GM18858 (cell line): ENCODE data around the gene KCTD6.
"Not testable (repeated sequence)": the region's sequence is repeated elsewhere in the genome, so short reads cannot be mapped to it uniquely, and the experiment has no call there.

Source experiments
- ATAC-seq: cut with Tn5 transposase; IDR thresholded peaks from one replicate; pipeline ENCODE4 v1.9.1; 2021; ENCODE audit not compliant: unreplicated experiment

KCTD6 gene

GRCh38 chr3:58522759-58523425 is 31.0 kb downstream of the KCTD6 start:
- ATAC-seq, result no peak

GRCh38 chr3:58524326-58524888 is 32.5 kb downstream of the KCTD6 start:
- no peak for ATAC-seq

- ATAC-seq, result no peak
These were observed 34.6 kb downstream of the KCTD6 start for GRCh38 chr3:58526515-58526957.

DNA sequence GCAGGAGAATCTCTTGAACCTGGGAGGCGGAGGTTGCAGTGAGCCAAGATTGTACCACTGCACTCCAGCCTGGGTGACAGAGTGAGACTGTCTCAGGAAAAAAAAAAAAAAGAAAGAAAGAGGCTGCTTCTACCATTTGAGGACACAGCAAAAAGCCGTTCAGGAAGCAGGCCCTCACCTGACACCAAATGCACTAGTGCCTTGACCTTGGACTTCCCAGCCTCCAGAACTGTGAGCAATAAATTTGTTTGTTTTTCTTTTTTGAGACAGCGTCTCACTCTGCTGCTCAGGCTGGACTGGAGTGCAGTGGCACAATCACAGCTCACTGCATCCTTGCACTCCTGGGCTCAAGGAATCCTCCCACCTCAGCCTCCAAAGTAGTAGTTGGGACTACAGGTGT is 35.5 kb downstream of the KCTD6 start:
- not testable (repeated sequence) for ATAC-seq

DNA sequence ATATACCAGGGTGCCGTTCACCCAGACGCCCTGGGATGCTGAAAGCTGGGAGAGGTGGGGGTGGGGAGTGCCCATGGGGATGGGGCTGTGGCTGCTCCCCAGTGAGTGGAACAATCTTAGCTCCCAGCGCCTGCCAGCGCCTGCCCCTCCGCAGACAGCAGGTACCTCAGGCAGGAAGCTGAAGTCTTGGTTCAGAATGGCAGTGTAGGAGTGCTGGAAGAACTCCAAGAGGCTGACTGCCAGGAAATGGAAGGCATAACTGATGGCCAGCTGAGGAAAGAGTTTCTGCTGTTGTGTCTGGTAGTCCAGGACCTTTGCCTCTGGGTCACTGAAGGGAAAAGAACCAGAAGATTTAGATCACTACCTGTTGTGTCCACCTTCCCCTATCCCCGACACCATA is 36.7 kb downstream of the KCTD6 start:
- ATAC-seq, result no peak

- no peak for ATAC-seq
These were observed 37.8 kb downstream of the KCTD6 start for GRCh38 chr3:58529516-58530353.

DNA sequence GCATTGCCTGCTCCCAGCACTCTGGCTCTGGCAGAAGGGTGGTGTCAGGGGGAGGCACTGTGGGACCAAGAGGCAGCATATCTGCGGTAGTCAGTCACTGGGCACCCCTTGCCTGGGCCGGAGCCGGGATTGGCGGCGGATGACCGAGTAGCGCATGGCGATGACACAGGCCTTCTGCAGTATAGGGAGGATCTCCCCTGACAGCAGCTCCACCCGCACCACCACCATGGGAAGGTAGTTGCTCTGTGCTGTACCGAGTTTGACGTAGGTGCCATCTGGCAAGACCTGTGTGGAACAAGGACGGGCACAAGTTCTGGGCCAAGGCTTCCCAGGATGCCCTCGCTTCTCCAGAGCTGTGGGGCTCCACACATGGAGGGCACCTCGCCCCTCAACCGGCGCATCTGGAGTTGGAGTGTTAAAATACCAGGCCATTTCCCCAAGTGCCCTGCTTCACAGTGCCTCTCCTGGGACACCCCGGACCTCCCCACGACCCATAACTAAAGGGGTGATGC is 38.5 kb downstream of the KCTD6 start:
- no peak for ATAC-seq

GRCh38 chr3:58531555-58531954 is 39.7 kb downstream of the KCTD6 start:
- no peak for ATAC-seq

- no peak for ATAC-seq
These were observed 40.1 kb downstream of the KCTD6 start for GRCh38 chr3:58531956-58532355.

- peak; percentile 83 for ATAC-seq
These were observed 40.9 kb downstream of the KCTD6 start for GRCh38 chr3:58532794-58533220.

GRCh38 chr3:58534592-58535494 is 42.9 kb downstream of the KCTD6 start:
- no peak for ATAC-seq

DNA sequence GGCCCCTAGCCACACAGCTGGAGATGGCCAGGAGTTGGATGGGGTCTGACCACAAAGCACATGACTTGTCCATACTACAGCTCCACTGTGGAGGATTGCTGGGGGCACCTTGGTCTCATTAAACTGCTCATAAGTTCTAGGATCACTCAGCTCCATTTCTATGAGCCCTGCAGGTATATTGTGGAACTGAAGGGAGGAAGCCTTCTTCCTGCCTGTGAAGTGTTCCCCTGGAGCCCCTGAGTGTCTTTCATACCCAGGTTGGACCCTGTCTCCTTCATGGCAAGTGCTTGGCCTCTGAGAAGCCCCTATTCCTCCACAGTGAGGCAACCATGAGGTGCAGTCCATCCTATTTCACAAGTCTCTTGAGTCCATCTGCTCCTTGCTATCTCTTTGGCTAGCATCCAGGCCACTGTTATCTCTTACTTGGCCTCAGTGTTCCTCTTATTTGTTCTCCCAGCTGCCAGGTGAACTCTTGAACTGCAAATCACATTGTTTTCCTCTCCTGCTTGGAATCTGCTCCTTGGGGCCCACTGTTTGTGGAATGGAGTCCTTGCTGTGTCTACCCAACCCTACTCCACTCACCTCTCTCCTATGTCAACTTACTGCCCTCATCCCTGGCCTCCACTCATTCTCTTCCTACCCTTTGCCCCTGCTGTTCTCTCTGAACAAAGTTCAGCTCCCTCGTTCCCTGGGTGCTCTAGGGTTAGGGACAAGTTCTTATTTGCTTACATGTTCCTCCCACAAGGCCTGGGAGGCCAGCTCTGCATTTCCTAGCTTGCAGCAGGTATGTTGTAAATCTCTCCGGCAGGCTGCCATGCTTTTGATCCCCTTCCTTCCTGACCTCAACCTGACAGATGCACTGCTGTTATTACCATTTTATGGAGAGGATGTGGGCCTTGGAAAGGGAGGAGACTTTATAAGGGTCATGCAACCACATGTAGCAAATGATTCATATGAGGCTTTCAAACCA is 43.9 kb downstream of the KCTD6 start:
- ATAC-seq, result no peak

GRCh38 chr3:58536501-58537411 is 44.9 kb downstream of the KCTD6 start, which contains the start of gene ACOX2:
ACOX2 (minus strand) TSS chr3:58537190; CDS start chr3:58535106, 2,084 bp downstream.
- ATAC-seq, result no peak

DNA sequence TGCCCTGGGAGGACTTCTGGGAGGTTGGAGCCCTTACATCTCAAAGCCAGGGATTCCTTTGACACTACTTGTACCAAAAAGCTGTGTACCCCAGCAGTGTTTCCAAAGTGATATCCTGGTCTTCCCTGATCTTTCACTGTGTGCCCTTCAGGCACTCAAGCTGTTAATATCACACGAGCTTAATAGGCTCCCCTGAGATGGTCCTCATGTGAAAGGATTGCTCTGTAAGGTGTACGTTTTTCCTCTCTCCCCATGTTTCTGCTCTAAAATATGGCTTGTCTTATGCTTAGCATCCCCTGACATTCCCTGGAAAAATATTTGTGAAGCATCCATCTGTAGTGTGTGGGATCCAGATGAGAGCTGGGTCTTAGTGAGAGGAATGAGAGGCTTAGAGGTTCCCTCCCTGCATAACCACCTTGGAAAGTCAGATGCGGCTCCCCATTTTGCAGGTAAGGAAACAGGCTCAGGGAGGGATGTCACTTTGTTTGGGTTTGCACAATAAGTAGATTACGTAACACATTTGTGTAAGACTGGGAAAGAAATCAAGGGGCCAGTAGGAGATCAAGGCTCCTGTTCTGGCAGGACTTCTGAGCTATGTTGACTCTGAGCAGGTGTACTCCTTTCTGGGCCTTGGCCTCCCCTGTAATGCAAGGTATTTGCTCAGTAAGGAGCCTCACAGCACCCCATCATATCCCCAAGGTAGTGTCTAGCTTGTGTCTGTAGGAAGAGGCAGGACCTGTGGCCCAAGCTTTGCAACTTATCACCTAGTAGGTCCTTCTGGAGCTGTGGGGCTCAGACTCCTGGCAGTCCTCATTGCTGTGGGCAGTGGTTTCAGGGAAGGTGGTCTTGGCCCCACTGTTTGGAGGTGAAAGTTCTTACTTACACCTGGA is 45.8 kb downstream of the KCTD6 start:
- no peak for ATAC-seq

DNA sequence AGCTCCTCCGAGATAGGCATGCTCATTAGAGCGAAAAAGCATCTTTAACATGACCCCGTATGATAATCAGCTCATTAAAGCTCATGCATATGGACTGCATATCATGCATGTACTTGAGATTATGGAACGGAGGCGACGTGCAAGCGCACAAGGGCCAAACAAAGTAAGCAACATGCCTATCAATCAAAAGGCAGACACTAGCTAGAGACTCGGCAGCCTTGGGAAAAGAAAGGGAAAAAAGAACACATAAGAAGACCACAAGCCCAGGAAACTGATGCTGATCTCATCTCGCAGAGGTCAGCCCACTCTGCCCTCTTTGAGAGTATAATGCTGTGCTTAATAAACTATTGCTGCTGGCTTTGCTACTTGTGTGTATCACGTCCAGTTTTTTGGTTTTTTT is 47.7 kb downstream of the KCTD6 start:
- ATAC-seq, result no peak

GRCh38 chr3:58540176-58540858 is 48.4 kb downstream of the KCTD6 start:
- ATAC-seq, result no peak

- no peak for ATAC-seq
These were observed 52.6 kb downstream of the KCTD6 start for GRCh38 chr3:58544541-58544940.
